ENCODE data around the gene ATP10A.

The ATP10A gene

GRCh38 chr15:25707656-25708365, 155.3 kb downstream of the ATP10A start:
- H3K4me2 ChIP-seq, result no peak overlapping the region
- TF ChIP-seq CTCF (conservative IDR thresholded peaks at IDR 0.05; ENCODE audit: low read depth, low read length), result no peak
- H3K36me3 ChIP-seq (ENCODE audit: insufficient read depth), result no peaks in the 10 kb centered on the region
- H3K79me2 ChIP-seq (ENCODE audit: insufficient read depth, low read depth), result no peaks in the 10 kb centered on the region
- no peaks in the 10 kb centered on the region for H4K20me1 ChIP-seq (ENCODE audit: insufficient read depth)
- no peak overlapping the region for H2AFZ ChIP-seq (ENCODE audit: low read depth)
- no peaks in the 10 kb centered on the region for H3K27me3 ChIP-seq (ENCODE audit: insufficient read depth, low read depth)
- H3K9ac ChIP-seq, result no peak overlapping the region
- H3K4me3 ChIP-seq (IDR thresholded peaks at IDR 0.05; ENCODE audit: insufficient read depth, low read depth, low read length), result no peak overlapping the region
- H3K27ac ChIP-seq, result no peak overlapping the region
- H3K4me1 ChIP-seq (ENCODE audit: low read depth, poor library complexity, severe bottlenecking), result no peaks in the 10 kb centered on the region

GRCh38 chr15:25706176-25706955, 156.8 kb downstream of the ATP10A start:
- no peak overlapping the region for H2AFZ ChIP-seq (ENCODE audit: low read depth)
- H3K9ac ChIP-seq, result no peak overlapping the region
- H3K27ac ChIP-seq, result no peak overlapping the region
- no peak overlapping the region for H3K4me2 ChIP-seq
- TF ChIP-seq CTCF (conservative IDR thresholded peaks at IDR 0.05; ENCODE audit: low read depth, low read length), result no peak
- H3K36me3 ChIP-seq (ENCODE audit: insufficient read depth), result no peaks in the 10 kb centered on the region
- H3K4me1 ChIP-seq (ENCODE audit: low read depth, poor library complexity, severe bottlenecking), result no peaks in the 10 kb centered on the region
- H3K27me3 ChIP-seq (ENCODE audit: insufficient read depth, low read depth), result no peaks in the 10 kb centered on the region
- no peaks in the 10 kb centered on the region for H3K79me2 ChIP-seq (ENCODE audit: insufficient read depth, low read depth)
- H3K4me3 ChIP-seq (IDR thresholded peaks at IDR 0.05; ENCODE audit: insufficient read depth, low read depth, low read length), result no peak overlapping the region
- H4K20me1 ChIP-seq (ENCODE audit: insufficient read depth), result no peaks in the 10 kb centered on the region

GRCh38 chr15:25705433-25706115, 157.6 kb downstream of the ATP10A start:
- H3K4me1 ChIP-seq (ENCODE audit: low read depth, poor library complexity, severe bottlenecking), result no peaks in the 10 kb centered on the region
- H3K27ac ChIP-seq, result no peak overlapping the region
- TF ChIP-seq CTCF (conservative IDR thresholded peaks at IDR 0.05; ENCODE audit: low read depth, low read length), result no peak
- no peak overlapping the region for H2AFZ ChIP-seq (ENCODE audit: low read depth)
- no peak overlapping the region for H3K4me3 ChIP-seq (IDR thresholded peaks at IDR 0.05; ENCODE audit: insufficient read depth, low read depth, low read length)
- no peak overlapping the region for H3K4me2 ChIP-seq
- H3K36me3 ChIP-seq (ENCODE audit: insufficient read depth), result no peaks in the 10 kb centered on the region
- no peaks in the 10 kb centered on the region for H4K20me1 ChIP-seq (ENCODE audit: insufficient read depth)
- H3K9ac ChIP-seq, result no peak overlapping the region
- no peaks in the 10 kb centered on the region for H3K79me2 ChIP-seq (ENCODE audit: insufficient read depth, low read depth)
- H3K27me3 ChIP-seq (ENCODE audit: insufficient read depth, low read depth), result no peaks in the 10 kb centered on the region

GRCh38 chr15:25703726-25704125, 159.4 kb downstream of the ATP10A start:
- Histone ChIP-seq H3K4me2 (no peak overlapping the region), H3K4me1 (ENCODE audit: low read depth, poor library complexity, severe bottlenecking) (no peaks in the 10 kb centered on the region), H3K4me3 (IDR thresholded peaks at IDR 0.05; ENCODE audit: insufficient read depth, low read depth, low read length) (no peak overlapping the region), H3K9ac (no peak overlapping the region), H2AFZ (ENCODE audit: low read depth) (no peak overlapping the region), H4K20me1 (ENCODE audit: insufficient read depth) (no peaks in the 10 kb centered on the region), H3K27me3 (ENCODE audit: insufficient read depth, low read depth) (no peaks in the 10 kb centered on the region), H3K27ac (no peak overlapping the region), H3K79me2 (ENCODE audit: insufficient read depth, low read depth) (no peaks in the 10 kb centered on the region), H3K36me3 (ENCODE audit: insufficient read depth) (no peaks in the 10 kb centered on the region)
- no peak for TF ChIP-seq CTCF (conservative IDR thresholded peaks at IDR 0.05; ENCODE audit: low read depth, low read length)
